Heart left ventricle (tissue), 13 donors: ENCODE results near the gene AGPAT2.

Experiments used
- CTCF ChIP-seq, 12 donors: fragments of 200-600 bp; sonication (generic) in 4 of 12; IDR thresholded peaks; one replicate each; pipeline versions ENCODE4 v1.5.0 to v1.8.0; 2018 to 2022; ENCODE audit warnings: antibody characterized with exemption in 12 of 12, mild to moderate bottlenecking in 5 of 12
- POLR2A ChIP-seq, 2 donors: fragments of 450-650 bp; IDR thresholded peaks; one replicate each; pipeline ENCODE4 v1.6.1; 2017; ENCODE audit warnings: antibody characterized with exemption in 2 of 2, mild to moderate bottlenecking in 2 of 2, moderate library complexity in 2 of 2
- donor health status: ischemic (EF 13 %, LVEDD 7.1; RV severe dilation, severe dysfunction).
- donor health status: DM: no; HTN: yes; CAD: no.
- donor health status: DM: no; HTN: no; CAD: no.
- donor health status: ischemic (EF 25% LVEDD 6.9; RV normal size, moderate dysfunction).
- donor health status: ischemic (EF 25% LVEDD 5.7; RV mildly dilated, moderate dysfunction).
- donor health status: ischemic (EF 35%, LVEDD 5.7; RV mildly dilated, moderate dysfunction).
- donor health status: nonischemic (EF 11% LVEDD 7.7; RV severe dilation, severe dysfunction).
- donor health status: DM: yes; HTN: yes; CAD: no.
- donor health status: PGD.
- donor health status: ischemic (EF 29% LVEDD 5.4; RV normal size, mild dysfunction).
- donor health status: nonischemic (EF 23%, LVEDD 6.1; RV moderate dilation, normal function).

- TF ChIP-seq POLR2A (IDR thresholded peaks at IDR 0.05): no peak
- TF ChIP-seq CTCF (IDR thresholded peaks at IDR 0.05): no peak
These were observed 2.0 kb downstream of the AGPAT2 start for GRCh38 chr9:136685216-136685615.
